NK-92 treated with Interleukin-12 subunit alpha and Interleukin-12 subunit beta, amount 100 ng/mL, for 24 hours (cell line): ENCODE data around the gene NTN5.
"Not testable (repeated sequence)": the region's sequence is repeated elsewhere in the genome, so short reads cannot be mapped to it uniquely, and the experiment has no call there.

Experiments
- DNase-seq: peaks from one replicate; lab custom pipeline; 2025; lab: John Stamatoyannopoulos, UW

NTN5 gene

GRCh38 chr19:48698046-48698445, 25.2 kb upstream of the NTN5 start:
- no peak for DNase-seq

GRCh38 chr19:48696353-48697010, 23.7 kb upstream of the NTN5 start:
- DNase-seq: no peak

GRCh38 chr19:48695743-48696352, 23.0 kb upstream of the NTN5 start, which contains the start of gene FUT2:
TSS of gene FUT2 (plus strand) at chr19:48695971. CDS start at chr19:48702957, 6,986 bp downstream.
- no peak for DNase-seq

- DNase-seq: not testable (repeated sequence)
These were observed 20.8 kb upstream of the NTN5 start for GRCh38 chr19:48693629-48694028.

GRCh38 chr19:48689449-48689848, 16.6 kb upstream of the NTN5 start:
- no peak for DNase-seq

- DNase-seq: no peak
These were observed 15.0 kb upstream of the NTN5 start for GRCh38 chr19:48687776-48688175.

- DNase-seq: not testable (repeated sequence)
These were observed 13.8 kb upstream of the NTN5 start for GRCh38 chr19:48686637-48687036.

GRCh38 chr19:48686088-48686487, 13.3 kb upstream of the NTN5 start:
- no peak for DNase-seq

GRCh38 chr19:48685583-48685982, 12.8 kb upstream of the NTN5 start:
- no peak for DNase-seq

GRCh38 chr19:48683349-48683748, 10.5 kb upstream of the NTN5 start:
- DNase-seq: no peak

- DNase-seq: no peak
These were observed 8.3 kb upstream of the NTN5 start for GRCh38 chr19:48681127-48681470.

GRCh38 chr19:48680436-48681126, 7.8 kb upstream of the NTN5 start:
- no peak for DNase-seq

GRCh38 chr19:48680006-48680405, 7.2 kb upstream of the NTN5 start:
- not testable (repeated sequence) for DNase-seq

- DNase-seq: no peak
These were observed 5.4 kb upstream of the NTN5 start for GRCh38 chr19:48678201-48678600.

GRCh38 chr19:48676887-48677286, 4.1 kb upstream of the NTN5 start:
- DNase-seq: no peak

GRCh38 chr19:48676487-48676886, 3.7 kb upstream of the NTN5 start:
- no peak for DNase-seq

- DNase-seq: peak; percentile 39
These were observed 2.4 kb upstream of the NTN5 start for GRCh38 chr19:48674921-48675824.

GRCh38 chr19:48674216-48674809, 1.5 kb upstream of the NTN5 start:
- DNase-seq: no peak

GRCh38 chr19:48673436-48674100, 751 bp upstream of the NTN5 start:
- DNase-seq: no peak

GRCh38 chr19:48671446-48671995, 1.3 kb downstream of the NTN5 start:
- DNase-seq: no peak
